Endothelial cell (in vitro differentiated cells): ENCODE data around the gene TMC5. TPM values are rescaled to one million over a fixed set of nuclear protein-coding genes. Genes with fewer than 3 reads are reported as not detected.

Experiments used
- DNase-seq: peaks from one replicate; pipeline ENCODE4 v3.0.0; 2021; ENCODE audit warnings: low spot score
- H3K27ac Mint-ChIP-seq: one replicate; pipeline ENCODE4 v1.8.0; 2021; ENCODE audit warnings: mixed read lengths, inconsistent platforms; ENCODE audit not compliant: unreplicated experiment
- H3K27me3 Mint-ChIP-seq: one replicate; pipeline ENCODE4 v1.8.0; 2021; ENCODE audit warnings: mild to moderate bottlenecking, moderate library complexity, mixed read lengths, inconsistent platforms; ENCODE audit not compliant: unreplicated experiment
- H3K36me3 Mint-ChIP-seq: one replicate; pipeline ENCODE4 v1.8.0; 2021; ENCODE audit warnings: mild to moderate bottlenecking, low read depth, mixed read lengths, inconsistent platforms; ENCODE audit not compliant: unreplicated experiment
- H3K4me1 Mint-ChIP-seq: one replicate; pipeline ENCODE4 v1.8.0; 2021; ENCODE audit warnings: mild to moderate bottlenecking, mixed read lengths, inconsistent platforms; ENCODE audit not compliant: unreplicated experiment
- H3K4me3 Mint-ChIP-seq: one replicate; pipeline ENCODE4 v1.8.0; 2021; ENCODE audit warnings: mild to moderate bottlenecking, mixed read lengths, inconsistent platforms; ENCODE audit not compliant: unreplicated experiment
- H3K9me3 Mint-ChIP-seq: one replicate; pipeline ENCODE4 v1.8.0; 2021; ENCODE audit warnings: mixed read lengths, inconsistent platforms; ENCODE audit not compliant: unreplicated experiment
- total RNA-seq: library from RNA; stranded (reverse); fragmentation: NEBNext Ultra II Directional; extraction: Animal tissue kit (Norgen Biotek cat#: 25700); gene quantifications from one replicate; pipeline ENCODE4 v1.2.1, GENCODE V29; 2021; ENCODE audit not compliant: unreplicated experiment
- TF ChIP-seq, protein P1 (sequence below): fragments of 200-600 bp; sonication (generic); IDR thresholded peaks from one replicate; pipeline ENCODE4 v1.5.0; 2021; ENCODE audit warnings: antibody characterized with exemption; ENCODE audit not compliant: unreplicated experiment

Gene TMC5
- total RNA-seq, 1 donor from 2014 or later: 0.69 TPM

DNA sequence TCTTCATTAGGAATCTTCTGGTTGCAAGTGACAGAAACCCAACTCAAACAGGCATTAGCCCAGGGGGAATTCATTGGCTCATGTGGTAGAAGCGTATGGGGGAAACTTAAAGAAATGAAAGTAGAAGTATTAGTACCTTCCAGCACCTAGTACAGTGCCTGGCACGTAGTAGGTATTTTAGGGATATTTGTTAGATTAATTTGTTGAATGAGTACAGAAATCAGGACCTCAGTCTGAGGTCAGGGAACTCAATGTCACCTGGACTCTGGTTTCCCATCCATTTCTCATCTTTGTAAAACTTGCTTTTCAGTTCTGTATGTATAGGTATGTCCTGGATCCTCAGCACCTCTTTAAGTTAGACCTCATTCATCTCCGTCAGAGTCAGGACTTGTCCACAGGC, 32.5 kb downstream of the TMC5 start:
- H3K36me3 Mint-ChIP-seq: no peaks in the 10 kb centered on the region
- no peak overlapping the region for H3K4me3 Mint-ChIP-seq
- no peaks in the 10 kb centered on the region for H3K27me3 Mint-ChIP-seq
- DNase-seq: no peak
- no peak overlapping the region for H3K27ac Mint-ChIP-seq
- no peaks in the 10 kb centered on the region for H3K9me3 Mint-ChIP-seq
- TF ChIP-seq, protein P1, sequence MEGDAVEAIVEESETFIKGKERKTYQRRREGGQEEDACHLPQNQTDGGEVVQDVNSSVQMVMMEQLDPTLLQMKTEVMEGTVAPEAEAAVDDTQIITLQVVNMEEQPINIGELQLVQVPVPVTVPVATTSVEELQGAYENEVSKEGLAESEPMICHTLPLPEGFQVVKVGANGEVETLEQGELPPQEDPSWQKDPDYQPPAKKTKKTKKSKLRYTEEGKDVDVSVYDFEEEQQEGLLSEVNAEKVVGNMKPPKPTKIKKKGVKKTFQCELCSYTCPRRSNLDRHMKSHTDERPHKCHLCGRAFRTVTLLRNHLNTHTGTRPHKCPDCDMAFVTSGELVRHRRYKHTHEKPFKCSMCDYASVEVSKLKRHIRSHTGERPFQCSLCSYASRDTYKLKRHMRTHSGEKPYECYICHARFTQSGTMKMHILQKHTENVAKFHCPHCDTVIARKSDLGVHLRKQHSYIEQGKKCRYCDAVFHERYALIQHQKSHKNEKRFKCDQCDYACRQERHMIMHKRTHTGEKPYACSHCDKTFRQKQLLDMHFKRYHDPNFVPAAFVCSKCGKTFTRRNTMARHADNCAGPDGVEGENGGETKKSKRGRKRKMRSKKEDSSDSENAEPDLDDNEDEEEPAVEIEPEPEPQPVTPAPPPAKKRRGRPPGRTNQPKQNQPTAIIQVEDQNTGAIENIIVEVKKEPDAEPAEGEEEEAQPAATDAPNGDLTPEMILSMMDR: no peak
- H3K4me1 Mint-ChIP-seq: peaks cover 2% of the 10 kb centered on the region

DNA sequence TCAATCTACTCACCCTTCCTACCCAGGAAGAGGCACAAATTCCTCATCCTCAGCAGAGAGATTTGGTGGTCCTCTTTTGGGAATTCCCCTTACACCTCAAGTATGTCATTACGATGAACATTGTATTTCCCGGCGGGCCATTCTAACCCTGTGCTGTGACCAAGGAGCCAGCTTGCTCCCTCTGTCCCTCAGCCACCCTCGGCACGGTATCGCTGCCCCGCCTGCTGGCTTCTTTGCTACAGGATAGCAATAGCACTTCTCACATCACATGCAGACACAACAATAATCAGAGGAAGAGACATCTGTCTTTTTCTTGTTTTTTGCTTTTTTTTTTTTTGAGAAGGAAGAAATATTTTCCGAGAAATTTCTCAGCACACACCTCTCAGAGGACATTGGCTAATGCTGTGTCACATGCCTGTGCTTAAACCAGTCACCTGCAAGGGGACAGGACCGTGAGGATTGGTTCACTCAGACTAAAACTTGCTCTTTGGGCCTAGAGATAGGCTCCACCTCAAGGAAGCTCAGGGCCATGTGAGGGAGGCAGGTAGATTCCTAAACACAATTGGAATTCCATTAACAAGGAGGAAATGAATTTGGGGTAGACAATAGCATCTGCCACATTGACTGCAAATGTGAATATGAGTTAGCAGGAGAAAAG, 41.2 kb downstream of the TMC5 start:
- no peak overlapping the region for H3K4me3 Mint-ChIP-seq
- no peaks in the 10 kb centered on the region for H3K4me1 Mint-ChIP-seq
- no peaks in the 10 kb centered on the region for H3K36me3 Mint-ChIP-seq
- TF ChIP-seq, protein P1: no peak
- H3K27me3 Mint-ChIP-seq: peaks cover 2% of the 10 kb centered on the region
- no peak for DNase-seq
- H3K27ac Mint-ChIP-seq: peak overlapping the region; percentile 7
- no peaks in the 10 kb centered on the region for H3K9me3 Mint-ChIP-seq

DNA sequence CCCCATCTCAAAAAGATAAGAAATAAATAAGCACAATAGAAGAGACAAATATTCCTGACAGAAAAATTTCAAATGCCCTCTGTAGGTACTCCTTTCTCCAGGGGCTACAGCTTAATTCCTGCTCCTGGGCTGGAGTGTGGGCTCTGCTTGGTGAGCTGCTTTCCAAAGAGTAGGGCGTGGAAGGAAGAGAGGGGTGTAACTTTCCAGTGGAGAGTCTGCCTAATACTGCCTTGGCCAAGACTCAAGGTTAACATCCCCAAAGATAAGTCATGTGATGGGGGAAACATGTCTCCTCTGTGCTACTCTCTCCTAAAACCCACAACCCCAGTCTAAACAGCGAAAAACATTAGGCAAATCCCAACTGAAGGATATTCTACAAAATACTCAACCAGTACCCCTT, 42.7 kb downstream of the TMC5 start:
- Mint-ChIP-seq H3K4me3 (no peak overlapping the region), H3K36me3 (no peaks in the 10 kb centered on the region), H3K9me3 (no peaks in the 10 kb centered on the region), H3K27ac (no peak overlapping the region), H3K27me3 (peaks cover 2% of the 10 kb centered on the region), H3K4me1 (no peaks in the 10 kb centered on the region)
- TF ChIP-seq, protein P1: no peak
- DNase-seq: no peak

DNA sequence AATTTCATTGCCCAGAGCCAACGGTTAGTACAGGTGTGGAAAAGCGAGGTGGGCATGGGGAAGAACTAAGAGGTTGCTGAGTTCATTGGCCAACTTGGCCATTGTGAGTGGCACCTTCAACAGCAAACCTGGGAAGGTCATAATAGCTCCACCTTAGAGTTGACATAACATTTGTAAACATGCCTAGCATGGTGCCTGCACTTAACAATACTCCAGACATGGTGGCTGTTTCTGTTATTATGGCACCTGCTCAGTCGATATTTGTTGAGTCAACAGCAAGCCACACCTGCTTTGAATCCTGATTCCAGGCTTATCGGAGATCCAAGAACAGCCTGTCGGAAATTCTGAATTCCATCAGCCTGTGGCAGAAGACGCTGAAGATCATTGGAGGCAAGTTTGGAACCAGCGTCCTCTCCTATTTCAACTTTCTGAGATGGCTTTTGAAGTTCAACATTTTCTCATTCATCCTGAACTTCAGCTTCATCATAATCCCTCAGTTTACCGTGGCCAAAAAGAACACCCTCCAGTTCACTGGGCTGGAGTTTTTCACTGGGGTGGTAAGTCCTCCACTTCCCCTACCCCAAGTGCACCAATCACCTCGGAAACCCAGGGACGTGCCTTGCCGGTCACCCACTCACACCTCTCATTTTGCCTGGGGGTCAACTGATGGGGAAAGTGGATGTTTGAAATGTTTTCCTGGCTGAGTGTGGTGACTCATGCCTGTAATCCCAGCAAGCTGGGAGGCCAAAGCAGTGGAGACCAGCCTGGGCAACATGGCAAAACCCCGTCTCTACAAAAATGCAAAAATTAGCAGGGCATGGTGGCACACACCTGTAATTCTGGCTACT, 46.0 kb downstream of the TMC5 start:
- TF ChIP-seq, protein P1: no peak
- no peak overlapping the region for H3K4me3 Mint-ChIP-seq
- no peaks in the 10 kb centered on the region for H3K9me3 Mint-ChIP-seq
- H3K36me3 Mint-ChIP-seq: peaks cover 4% of the 10 kb centered on the region
- H3K27ac Mint-ChIP-seq: no peak overlapping the region
- H3K27me3 Mint-ChIP-seq: peaks cover 2% of the 10 kb centered on the region
- no peaks in the 10 kb centered on the region for H3K4me1 Mint-ChIP-seq
- no peak for DNase-seq

DNA sequence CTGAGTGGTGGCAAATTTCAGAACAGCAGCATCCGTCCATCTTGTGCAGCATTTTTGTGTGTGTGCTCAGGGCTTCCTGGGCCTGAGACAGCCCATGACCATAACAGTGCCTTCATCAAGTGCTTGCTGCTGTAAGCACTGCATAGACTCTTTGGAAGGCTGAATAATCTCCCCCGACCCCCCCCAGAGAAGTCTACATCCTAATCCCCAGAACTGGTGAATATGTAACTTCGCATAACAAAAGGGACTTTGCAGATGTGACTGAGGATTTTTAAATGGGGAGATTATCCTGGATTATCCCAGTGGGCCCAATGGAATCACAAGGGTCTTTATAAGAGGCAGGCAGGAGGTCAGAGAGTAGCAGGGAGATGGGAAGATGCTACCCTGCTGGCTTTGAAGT, 50.6 kb downstream of the TMC5 start:
- Mint-ChIP-seq H3K36me3 (peaks cover 4% of the 10 kb centered on the region), H3K4me1 (no peaks in the 10 kb centered on the region), H3K9me3 (no peaks in the 10 kb centered on the region), H3K27me3 (no peaks in the 10 kb centered on the region), H3K27ac (no peak overlapping the region), H3K4me3 (no peak overlapping the region)
- TF ChIP-seq, protein P1: no peak
- no peak for DNase-seq
